NB4 (cell line): ENCODE measurements around the gene UCHL5.

Source experiments
- CTCF ChIP-seq: IDR thresholded peaks from one replicate; pipeline ENCODE4 v1.5.1; 2012; ENCODE audit warnings: low read depth, low read length
- POLR2A ChIP-seq: IDR thresholded peaks from 2 replicates; pipeline ENCODE4 v1.6.1; 2011; ENCODE audit warnings: mild to moderate bottlenecking; ENCODE audit not compliant: insufficient read length; ENCODE audit errors: extremely low read depth

GRCh38 chr1:193009501-193009900, 49.7 kb downstream of the UCHL5 start:
- TF ChIP-seq CTCF (no peak), POLR2A (no peak)
